Epithelial cell of proximal tubule (primary cell): ENCODE data around the gene SUCNR1. TPM values are rescaled to one million over a fixed set of nuclear protein-coding genes. Genes with fewer than 3 reads are reported as not detected.
A peak's percentile ranks its signal among the peaks of the same experiment; 100 is the strongest.
"Not testable (repeated sequence)": the region's sequence is repeated elsewhere in the genome, so short reads cannot be mapped to it uniquely, and the experiment has no call there.

ENCODE experiments used
- DNase-seq: peaks from one replicate; pipeline ENCODE4 v3.0.0-alpha.2; 2011; ENCODE audit warnings: low read depth
- H3K4me3 ChIP-seq: 2 replicates; pipeline ENCODE4 v1.5.1; 2011; ENCODE audit warnings: low read depth, mild to moderate bottlenecking, low read length
- CTCF ChIP-seq: conservative IDR thresholded peaks from 2 replicates; pipeline ENCODE4 v1.5.1; 2012; ENCODE audit warnings: low read depth, mild to moderate bottlenecking, low read length
- total RNA-seq: library from RNA; depleted of rRNA; stranded (reverse); fragments of >200 nt; gene quantifications from 2 replicates; pipeline ENCODE4 v1.2.3, GENCODE V29; 2015

SUCNR1 gene
- total RNA-seq, 1 donor from 2014 or later = 0.81 TPM

GRCh38 chr3:151925876-151926275, 52.4 kb downstream of the SUCNR1 start:
- no peak for TF ChIP-seq CTCF
- H3K4me3 ChIP-seq = no peak overlapping the region
- peak; percentile 23 for DNase-seq

- no peak for TF ChIP-seq CTCF
- H3K4me3 ChIP-seq = no peak overlapping the region
- DNase-seq = peak; percentile 44
Observed at GRCh38 chr3:151926956-151927355, 53.5 kb downstream of the SUCNR1 start.

- DNase-seq = not testable (repeated sequence)
Observed at GRCh38 chr3:151927915-151928525, 54.6 kb downstream of the SUCNR1 start.

GRCh38 chr3:151931171-151931570, 57.7 kb downstream of the SUCNR1 start:
- DNase-seq = no peak
- TF ChIP-seq CTCF = no peak
- H3K4me3 ChIP-seq = no peak overlapping the region

More at GRCh38 chr3:151927915-151928525, 54.6 kb downstream of the SUCNR1 start:
- not testable (repeated sequence) for H3K4me3 ChIP-seq

- no peak for TF ChIP-seq CTCF
- no peak for DNase-seq
- no peak overlapping the region for H3K4me3 ChIP-seq
Observed at GRCh38 chr3:151933234-151933853, 59.9 kb downstream of the SUCNR1 start.

Other genes with a start within 250 kb of the SUCNR1 start
- not detected in 2 replicates for gene AADACL2, start 139.7 kb upstream of the SUCNR1 start, total RNA-seq
- gene AADAC, start 59.5 kb upstream of the SUCNR1 start, total RNA-seq = 0.29 TPM in 1 of 2 replicates, not detected in the other